ENCODE data around the gene PATE4. TPM values are rescaled to one million over a fixed set of nuclear protein-coding genes. Genes with fewer than 3 reads are reported as not detected.

The PATE4 gene
- total RNA-seq, 8 experiments from 2014 or later, result 0.18 to 0.95 (median 0.38) TPM; not detected in 1

Other genes with a start within 250 kb of the PATE4 start
- 100 to 1,000 TPM in 6 of 8 experiments, 10 to 100 TPM in 2; 72.6 to 145 (median 123) TPM for gene STT3A, start 240.5 kb upstream of the PATE4 start, total RNA-seq
- 10 to 100 TPM in 6 of 8 experiments, 1 to 10 TPM in 2; 6.5 to 43.4 (median 11.7) TPM for gene CHEK1, start 208.2 kb upstream of the PATE4 start, total RNA-seq
- gene ACRV1, start 152.5 kb upstream of the PATE4 start, total RNA-seq, result under 1 TPM; 0.10 to 0.72 (median 0.47) TPM
- 1 to 10 TPM in 1 of 8 experiments, under 1 TPM in 4, not detected in 3; 0.18 to 1.4 (median 0.33) TPM for gene PATE1, start 87.0 kb upstream of the PATE4 start, total RNA-seq
- under 1 TPM in 6 of 8 experiments, not detected in 2; 0.13 to 0.62 (median 0.42) TPM for gene PATE2, start 54.5 kb upstream of the PATE4 start, total RNA-seq
- gene PATE3, start 45.2 kb upstream of the PATE4 start, total RNA-seq, result 1 to 10 TPM in 1 of 8 experiments, under 1 TPM in 2, not detected in 5; 0.11 to 1.0 (median 0.17) TPM
- 10 to 100 TPM in 1 of 8 experiments, 1 to 10 TPM in 7; 1.8 to 10.4 (median 2.8) TPM for gene HYLS1, start 54.4 kb downstream of the PATE4 start, total RNA-seq
- gene PUS3, start 69.9 kb downstream of the PATE4 start, total RNA-seq, result 10 to 100 TPM; 11.9 to 24.3 (median 15.9) TPM
- 10 to 100 TPM in 3 of 8 experiments, 1 to 10 TPM in 3, under 1 TPM in 2; 0.36 to 16.4 (median 5.4) TPM for gene DDX25, start 71.2 kb downstream of the PATE4 start, total RNA-seq
- gene VSIG10L2, start 112.7 kb downstream of the PATE4 start, total RNA-seq, result under 1 TPM in 5 of 8 experiments, not detected in 3; 0.05 to 0.47 (median 0.09) TPM
- gene CDON, start 229.6 kb downstream of the PATE4 start, total RNA-seq, result 10 to 100 TPM in 4 of 8 experiments, 1 to 10 TPM in 4; 1.3 to 16.9 (median 10.3) TPM